Dermis blood vessel endothelial cell (primary cell): ENCODE data around the gene HOXA5. TPM values are rescaled to one million over a fixed set of nuclear protein-coding genes. Genes with fewer than 3 reads are reported as not detected.

ENCODE experiments used
- DNase-seq: peaks from one replicate; pipeline ENCODE4 v3.0.0; 2010
- total RNA-seq: library from RNA; depleted of rRNA; stranded (reverse); fragments of >200 nt; gene quantifications from 2 replicates; pipeline ENCODE4 v1.2.3, GENCODE V29; 2014

HOXA5 gene
- total RNA-seq, 1 donor from 2014 or later: 6.1 TPM

GRCh38 chr7:27147199-27148030 is 3.9 kb upstream of the HOXA5 start, which contains the start of gene HOXA6:
Gene HOXA6, minus strand, starts transcription at chr7:27147774. Its CDS starts 25 bp downstream, at chr7:27147749.
- peak; percentile 62 for DNase-seq

DNA sequence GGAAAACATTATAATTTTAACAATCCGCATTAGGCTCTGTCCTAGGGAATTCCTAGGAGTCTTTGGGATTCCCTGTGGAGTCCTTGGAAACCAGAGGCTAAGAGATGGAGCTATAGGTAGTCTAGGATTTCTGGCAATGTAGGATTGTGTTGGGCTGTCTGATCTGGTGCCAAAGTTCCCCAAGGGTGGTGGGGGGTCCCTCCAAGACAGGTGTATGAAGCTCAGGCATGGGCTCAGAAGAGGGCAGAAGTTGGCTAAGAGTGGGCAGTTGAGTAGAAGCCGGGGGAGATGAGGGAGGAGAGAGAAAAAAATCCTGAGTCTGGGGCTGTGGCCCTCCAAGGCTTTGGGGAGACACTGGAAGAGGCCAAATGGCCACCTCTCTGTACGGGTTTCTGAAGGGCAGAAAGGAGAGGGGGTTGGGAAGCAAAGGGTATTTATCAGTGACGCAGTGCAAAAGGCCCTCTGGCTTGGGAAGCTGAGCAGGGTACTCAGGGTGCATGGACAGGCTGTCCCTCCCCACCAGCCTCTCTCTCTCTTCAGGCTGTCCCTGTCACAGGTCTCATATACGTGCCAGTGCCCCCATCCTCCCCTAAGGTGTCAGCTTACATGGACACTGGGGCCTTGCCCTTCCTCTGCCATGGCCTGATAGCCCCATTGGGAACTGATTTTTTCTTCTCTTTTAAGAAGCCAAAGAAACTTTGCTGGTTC is 3.2 kb upstream of the HOXA5 start:
- DNase-seq: no peak

GRCh38 chr7:27145914-27146412 is 2.5 kb upstream of the HOXA5 start:
- DNase-seq: no peak

DNA sequence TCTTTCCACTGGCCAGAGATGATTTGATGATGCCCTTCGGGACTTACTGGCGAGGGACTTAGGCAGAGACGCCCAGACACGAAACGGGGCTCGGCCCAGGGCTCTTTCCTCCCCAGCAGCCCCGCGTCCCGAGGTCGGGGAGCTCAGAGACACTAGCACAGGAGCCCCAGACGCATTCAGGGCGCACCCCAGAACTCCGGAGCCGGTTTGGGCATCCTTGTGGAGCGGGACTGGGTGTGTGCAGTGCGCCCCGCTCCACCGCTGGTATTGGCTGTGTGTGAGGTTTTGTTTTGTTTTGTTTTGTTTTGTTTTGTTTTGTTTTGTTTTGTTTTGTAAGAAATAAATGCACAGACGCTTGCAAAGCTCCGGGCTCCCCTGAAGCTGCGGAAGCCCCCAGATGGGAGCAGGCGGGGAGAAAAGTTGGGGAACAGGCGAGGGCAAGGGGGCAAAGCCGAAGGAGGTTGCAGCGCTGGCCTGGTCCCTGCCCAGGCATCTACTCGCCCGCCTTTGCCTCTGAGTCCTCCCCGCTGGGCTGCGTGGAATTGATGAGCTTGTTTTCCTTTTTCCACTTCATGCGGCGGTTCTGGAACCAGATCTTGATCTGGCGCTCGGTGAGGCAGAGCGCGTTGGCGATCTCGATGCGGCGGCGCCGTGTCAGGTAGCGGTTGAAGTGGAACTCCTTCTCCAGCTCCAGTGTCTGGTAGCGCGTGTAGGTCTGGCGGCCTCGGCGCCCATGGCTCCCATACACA is 1.9 kb upstream of the HOXA5 start:
- no peak for DNase-seq

- DNase-seq: no peak
Observed at GRCh38 chr7:27144781-27145164, 1.3 kb upstream of the HOXA5 start.

DNA sequence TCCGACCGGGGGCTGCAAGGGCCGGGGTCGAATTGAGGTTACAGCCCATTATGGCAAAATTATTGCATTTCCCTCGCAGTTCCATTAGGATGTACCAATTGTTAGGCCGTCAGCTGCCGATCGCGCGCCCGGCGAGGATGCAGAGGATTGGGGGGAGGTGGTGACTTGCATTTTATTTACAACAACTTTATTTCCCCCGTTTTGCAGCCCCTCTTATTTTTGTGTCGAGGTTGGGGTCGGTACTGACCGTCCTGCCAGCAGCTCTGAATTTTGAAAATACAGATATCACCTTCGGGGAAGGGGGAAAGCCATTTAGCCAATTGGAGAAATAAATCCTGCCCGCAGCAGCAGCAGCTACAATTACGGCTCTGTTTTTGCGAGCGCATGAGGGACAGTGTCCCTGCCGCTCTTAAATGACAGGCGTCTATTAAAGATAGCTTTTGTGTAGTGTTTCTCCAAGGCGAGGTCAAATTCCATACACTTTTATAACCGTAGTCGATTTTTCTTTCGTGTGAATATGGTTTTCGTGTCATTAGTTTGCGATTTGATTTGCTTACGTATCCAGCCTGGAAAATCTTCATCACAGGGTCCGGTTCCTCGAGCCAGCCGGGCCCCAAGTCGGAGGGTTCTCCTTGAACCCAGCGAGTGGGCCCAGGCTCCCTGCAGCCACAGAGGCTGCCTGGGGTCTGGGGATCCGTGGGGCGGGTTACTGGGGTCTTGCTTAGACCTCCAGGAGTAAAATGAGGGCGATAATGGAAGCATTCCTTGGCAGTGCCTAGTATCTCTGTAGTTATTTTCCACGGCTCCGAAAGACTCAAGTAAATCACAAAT is 684 bp upstream of the HOXA5 start:
- no peak for DNase-seq

DNA sequence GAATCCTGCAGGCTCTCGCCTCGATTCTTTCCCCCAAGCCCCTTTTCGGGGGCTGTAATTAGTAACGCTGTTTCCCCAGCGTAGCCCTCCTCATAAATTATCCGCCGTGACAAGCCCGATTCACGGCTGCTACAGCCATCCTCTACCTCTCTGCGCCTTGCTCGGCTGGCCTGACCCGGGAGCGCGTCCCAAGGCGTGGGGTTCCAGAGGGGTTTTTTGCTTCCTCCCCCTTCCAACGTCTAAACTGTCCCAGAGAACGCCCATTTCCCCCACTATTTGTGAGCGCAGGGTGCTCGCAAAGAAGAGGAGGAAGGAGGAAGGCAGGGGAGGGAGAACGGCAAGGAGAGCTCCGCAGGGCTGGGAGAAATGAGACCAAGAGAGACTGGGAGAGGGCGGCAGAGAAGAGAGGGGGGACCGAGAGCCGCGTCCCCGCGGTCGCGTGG is 880 bp downstream of the HOXA5 start:
- no peak for DNase-seq

- DNase-seq: no peak
Observed at GRCh38 chr7:27141923-27142579, 1.4 kb downstream of the HOXA5 start.

DNA sequence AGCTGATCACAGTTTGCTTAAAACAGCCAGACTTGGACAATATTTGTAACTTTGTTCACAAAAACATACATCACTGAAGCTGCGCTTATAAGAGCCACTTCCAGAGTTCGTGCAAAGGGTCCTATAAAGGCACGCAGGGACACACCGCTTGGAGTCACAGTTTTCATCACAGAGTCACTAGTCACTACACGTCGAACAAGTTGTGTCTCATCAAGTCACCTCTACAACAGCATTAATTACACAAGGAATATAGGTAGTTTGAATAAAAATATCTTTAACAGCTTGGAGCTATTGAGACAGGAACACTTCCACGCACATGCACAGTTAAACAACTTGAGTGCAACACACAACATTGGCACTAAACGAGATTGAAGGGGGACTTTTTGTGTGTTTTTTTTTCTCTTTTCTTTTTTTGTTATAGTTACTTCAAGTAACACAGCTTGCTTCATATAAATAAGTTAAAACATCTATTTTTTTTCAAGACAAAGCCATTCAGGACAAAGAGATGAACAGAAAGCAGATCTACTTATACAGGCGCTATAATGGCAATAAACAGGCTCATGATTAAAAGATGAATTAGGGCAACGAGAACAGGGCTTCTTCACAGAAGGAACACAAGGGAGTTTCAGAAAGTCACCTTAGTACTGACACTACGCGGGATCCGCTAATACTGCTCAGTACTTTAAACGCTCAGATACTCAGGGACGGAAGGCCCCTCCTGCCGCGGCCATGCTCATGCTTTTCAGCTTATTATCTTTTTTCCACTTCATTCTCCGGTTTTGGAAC is 2.2 kb downstream of the HOXA5 start:
- DNase-seq: no peak

GRCh38 chr7:27140126-27140857 is 3.2 kb downstream of the HOXA5 start:
- DNase-seq: no peak

DNA sequence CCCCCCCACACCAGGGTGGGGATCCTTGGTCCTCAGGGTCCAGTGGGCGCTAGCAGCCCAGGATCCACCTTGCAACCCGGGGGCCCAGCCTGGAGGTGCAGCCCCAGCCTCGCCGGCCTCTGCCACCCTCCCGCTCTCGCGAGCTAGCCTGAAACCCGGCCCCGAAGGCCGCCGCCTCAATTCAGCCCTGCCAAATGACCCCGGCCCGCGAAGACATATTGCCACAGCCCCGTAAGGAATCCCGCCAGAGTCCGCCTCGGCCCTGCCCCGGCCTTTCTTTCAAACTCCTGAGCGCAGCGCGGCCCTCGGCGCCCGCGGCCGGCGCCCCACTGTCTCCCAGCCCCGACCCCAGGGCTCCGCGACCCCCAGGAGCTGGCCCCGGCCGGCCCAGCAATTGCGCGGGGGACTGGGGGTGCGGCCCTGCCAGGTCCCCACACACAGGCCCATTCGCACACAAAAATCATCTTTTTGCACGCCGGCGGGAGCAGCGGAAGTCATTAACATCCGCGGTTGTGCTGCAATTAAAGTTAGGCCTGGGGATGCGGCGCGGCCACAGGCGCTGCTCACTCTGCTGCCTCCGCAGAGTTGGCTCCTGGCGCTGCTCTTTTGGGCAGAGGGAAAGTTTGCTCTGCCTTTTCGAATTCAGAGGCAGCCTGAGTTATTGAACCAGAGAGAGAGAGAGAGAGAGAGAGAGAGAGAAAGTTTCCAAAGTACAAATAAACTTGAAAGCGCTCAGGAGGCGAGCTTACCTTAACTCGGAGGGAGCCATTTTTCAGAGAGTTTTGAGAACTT is 4.0 kb downstream of the HOXA5 start:
- no peak for DNase-seq

GRCh38 chr7:27138985-27139333 is 4.5 kb downstream of the HOXA5 start:
- no peak for DNase-seq

DNA sequence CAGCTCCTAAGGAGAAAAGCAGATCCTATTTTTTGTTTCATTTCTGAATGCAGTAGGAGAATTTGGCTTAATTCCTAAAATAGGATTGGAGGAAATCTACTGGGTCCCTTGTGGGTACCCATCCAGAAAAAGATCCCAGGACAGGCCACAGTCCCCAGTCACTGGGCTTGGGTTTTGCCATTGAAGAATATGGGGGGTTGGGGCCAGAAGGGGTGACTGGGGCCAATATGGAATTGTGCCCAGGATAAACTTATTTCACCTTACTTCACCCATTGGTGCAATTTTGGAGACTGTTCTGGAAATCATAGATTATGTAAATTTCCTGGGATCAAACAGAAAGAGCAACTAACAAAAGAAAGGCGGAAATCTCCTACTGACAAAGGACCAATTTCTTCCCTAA is 5.0 kb downstream of the HOXA5 start:
- DNase-seq: no peak

DNA sequence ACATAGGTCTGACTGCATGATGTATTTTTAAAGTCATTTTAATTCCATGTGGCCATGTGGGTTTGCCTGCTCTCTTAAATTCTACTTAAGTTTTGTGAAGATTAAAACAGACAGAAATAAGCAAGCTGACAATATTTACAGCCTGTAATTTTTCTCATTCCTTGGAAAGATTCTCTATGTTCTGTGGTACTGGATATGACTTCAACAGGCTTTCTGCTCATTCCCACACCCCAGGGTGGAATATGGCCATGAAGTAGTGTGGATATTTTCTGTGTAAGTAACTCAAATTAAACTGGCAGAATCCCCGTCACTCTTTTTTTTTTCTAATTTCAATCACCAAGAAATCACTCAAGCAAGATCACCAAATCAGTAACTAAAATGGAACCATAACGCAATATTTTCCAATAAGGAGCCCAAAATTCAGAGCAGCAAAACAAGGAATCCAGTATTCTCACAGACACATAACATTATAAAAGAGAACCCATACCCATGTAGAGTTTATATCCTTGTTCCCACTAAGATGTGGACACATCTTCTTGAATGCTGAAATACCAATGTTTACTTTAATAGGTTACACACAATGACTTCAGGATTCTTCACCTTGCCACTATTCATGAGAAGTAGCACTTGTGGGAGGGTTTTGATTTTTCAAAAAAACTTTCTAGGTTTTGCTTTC is 5.7 kb downstream of the HOXA5 start:
- no peak for DNase-seq

- peak; percentile 59 for DNase-seq
Observed at GRCh38 chr7:27134392-27134791, 9.1 kb downstream of the HOXA5 start.

DNA sequence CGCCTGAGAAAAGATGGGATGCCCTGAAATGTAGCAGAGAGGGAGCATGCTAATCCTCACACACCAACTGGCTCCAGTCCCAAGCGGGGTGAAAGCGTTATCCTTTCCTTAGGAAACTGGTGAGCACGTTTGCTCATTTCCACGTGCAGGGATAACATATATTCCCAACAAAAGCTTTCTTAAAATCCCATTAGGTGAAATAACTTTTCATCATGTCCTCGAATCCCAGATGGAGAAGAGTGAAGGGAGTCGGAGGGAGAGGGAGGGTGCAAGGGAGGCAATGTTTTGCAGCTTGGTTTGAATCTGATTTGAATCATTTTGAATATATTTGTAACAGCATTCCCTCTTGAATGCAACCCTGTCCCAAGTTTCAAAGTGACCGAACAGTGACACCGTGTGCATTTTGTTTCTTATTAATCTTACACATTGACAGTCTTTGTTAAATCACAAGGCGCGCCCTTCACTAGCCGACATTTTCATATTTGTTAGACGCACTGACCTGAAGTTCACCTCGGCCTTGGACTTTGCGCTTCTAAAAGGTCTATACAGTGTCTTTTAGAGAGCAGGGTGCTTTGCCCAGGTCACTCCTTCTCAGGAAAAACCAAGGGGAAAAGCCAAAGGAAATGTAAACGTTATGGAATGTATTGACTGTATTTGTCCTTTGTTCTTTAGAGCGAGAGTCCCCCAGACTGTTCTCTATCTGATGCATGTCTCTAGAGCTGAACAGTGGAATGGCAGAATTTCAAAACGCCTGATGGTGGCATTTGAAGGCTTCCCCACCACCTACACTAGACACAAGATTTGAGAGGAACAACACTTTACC is 9.9 kb downstream of the HOXA5 start:
- peak; percentile 37 for DNase-seq

- DNase-seq: no peak
Observed at GRCh38 chr7:27132978-27133377, 10.5 kb downstream of the HOXA5 start.

- no peak for DNase-seq
Observed at GRCh38 chr7:27132214-27132613, 11.3 kb downstream of the HOXA5 start.
